SK-N-DZ (cell line): ENCODE measurements around the gene LGALS3BP.

Experiments
- DNase-seq: peaks from one replicate; pipeline ENCODE4 v3.0.0-alpha.2; 2015; ENCODE audit warnings: low spot score

The LGALS3BP gene

GRCh38 chr17:79000396-79001189, 20.9 kb upstream of the LGALS3BP start:
- no peak for DNase-seq

- no peak for DNase-seq
These were observed 20.2 kb upstream of the LGALS3BP start for GRCh38 chr17:78999947-79000395.

GRCh38 chr17:78999056-78999768, 19.5 kb upstream of the LGALS3BP start:
- no peak for DNase-seq

GRCh38 chr17:78998311-78999055, 18.8 kb upstream of the LGALS3BP start:
- DNase-seq: no peak

GRCh38 chr17:78997881-78998280, 18.2 kb upstream of the LGALS3BP start:
- no peak for DNase-seq

GRCh38 chr17:78997231-78997741, 17.6 kb upstream of the LGALS3BP start:
- DNase-seq: no peak

GRCh38 chr17:78996781-78997201, 17.1 kb upstream of the LGALS3BP start:
- no peak for DNase-seq

- DNase-seq: no peak
These were observed 16.2 kb upstream of the LGALS3BP start for GRCh38 chr17:78995761-78996451.

- DNase-seq: no peak
These were observed 15.5 kb upstream of the LGALS3BP start for GRCh38 chr17:78995022-78995760.

- DNase-seq: no peak
These were observed 14.4 kb upstream of the LGALS3BP start for GRCh38 chr17:78993981-78994671.

GRCh38 chr17:78993241-78993956, 13.7 kb upstream of the LGALS3BP start:
- no peak for DNase-seq

- DNase-seq: no peak
These were observed 13.0 kb upstream of the LGALS3BP start for GRCh38 chr17:78992542-78993212.

- DNase-seq: no peak
These were observed 12.3 kb upstream of the LGALS3BP start for GRCh38 chr17:78991906-78992532.

GRCh38 chr17:78991017-78991738, 11.5 kb upstream of the LGALS3BP start:
- no peak for DNase-seq

GRCh38 chr17:78990349-78991016, 10.8 kb upstream of the LGALS3BP start:
- DNase-seq: no peak

GRCh38 chr17:78988152-78988551, 8.4 kb upstream of the LGALS3BP start:
- no peak for DNase-seq
